Measurements from ENCODE around the gene DYSF. TPM values are rescaled to one million over a fixed set of nuclear protein-coding genes. Genes with fewer than 3 reads are reported as not detected.

DYSF gene
- polyA plus RNA-seq, 1 of the 3 experiments (the other 2 are of a cell fraction): 0.10 TPM

DNA sequence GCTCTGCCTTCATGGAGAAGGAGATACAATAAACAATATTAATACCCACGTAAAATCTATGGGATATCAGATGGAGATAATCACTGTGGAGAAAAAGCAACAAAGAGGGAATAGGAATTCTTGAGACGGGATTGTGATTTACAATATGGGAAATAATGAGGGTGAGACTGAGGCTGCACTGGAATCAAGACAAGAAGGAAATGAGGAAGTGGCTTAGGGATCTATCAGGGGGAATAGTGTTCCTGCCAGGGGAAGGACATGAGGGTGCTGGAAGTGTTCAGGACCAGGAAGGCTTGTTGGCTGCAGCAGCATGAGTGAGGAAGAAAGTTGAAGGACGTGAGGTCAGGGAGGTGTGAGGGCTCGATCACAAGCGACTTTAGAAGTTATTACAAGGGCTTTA is 182.4 kb downstream of the DYSF start:
- no peak for TF ChIP-seq EZH2phosphoT487 (IDR thresholded peaks at IDR 0.05; ENCODE audit: borderline replicate concordance, low read depth)
- no peaks in the 10 kb centered on the region for H3K79me2 ChIP-seq (ENCODE audit: insufficient read depth)
- no peak overlapping the region for H3K9ac ChIP-seq
- H3K4me2 ChIP-seq: no peak overlapping the region
- no peak overlapping the region for H3K4me3 ChIP-seq (ENCODE audit: low read depth in 2 of 2, low read length in 1 of 2)
- H3K36me3 ChIP-seq (replicated peaks in 1 of 2; ENCODE audit: control insufficient read depth in 1 of 2, insufficient read depth in 2 of 2, low read length in 1 of 2): no peaks in the 10 kb centered on the region
- H3K27me3 ChIP-seq (ENCODE audit: insufficient read depth): no peaks in the 10 kb centered on the region; the same call in 1 of the 2 replicates
- H3K27ac ChIP-seq (ENCODE audit: low read depth in 2 of 2, low read length in 1 of 2): no peak overlapping the region
- peaks cover 3% of the 10 kb centered on the region for H3F3A ChIP-seq (replicated peaks; ENCODE audit: insufficient read depth)
- 24% methylated on average over 5 of the region's 5 CpGs for WGBS (ENCODE audit: low lambda C conversion rate)
- no peak for DNase-seq
- H3K9me2 ChIP-seq: no peaks in the 10 kb centered on the region
- no peaks in the 10 kb centered on the region for H4K20me1 ChIP-seq (ENCODE audit: insufficient read depth)
- ChIA-PET POLR2A (no interaction called here), CTCF (no interaction called here)
- H3K4me1 ChIP-seq (ENCODE audit: control insufficient read depth in 1 of 2, insufficient read depth in 2 of 2, low read depth in 1 of 2, low read length in 1 of 2): no peaks in the 10 kb centered on the region
- no peak overlapping the region for H2AFZ ChIP-seq (ENCODE audit: low read depth)
- H3K9me3 ChIP-seq: no peaks in the 10 kb centered on the region

DNA sequence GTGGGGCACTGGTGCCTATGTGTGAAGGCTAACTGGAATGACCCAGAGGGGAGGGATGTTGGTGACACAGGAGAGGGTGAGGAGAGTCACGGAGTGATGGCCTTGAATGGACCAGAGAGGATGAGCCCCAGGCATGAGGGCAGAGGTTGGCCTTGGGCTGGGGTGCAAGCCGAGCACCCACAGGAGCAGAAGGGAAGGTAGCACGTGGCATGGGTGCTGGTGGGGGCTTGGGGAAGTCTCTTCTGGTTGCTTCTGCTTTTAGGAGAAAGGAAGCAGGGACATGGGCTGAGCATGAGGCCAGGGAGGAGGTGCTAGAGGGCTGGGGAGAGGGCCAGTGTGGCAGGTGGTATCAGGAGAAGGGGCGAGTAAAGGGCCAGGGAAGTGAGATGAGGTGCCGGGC is 183.8 kb downstream of the DYSF start:
- no peak for DNase-seq
- H3K27ac ChIP-seq (ENCODE audit: low read depth in 2 of 2, low read length in 1 of 2): no peak overlapping the region
- no peaks in the 10 kb centered on the region for H4K20me1 ChIP-seq (ENCODE audit: insufficient read depth)
- H3F3A ChIP-seq (replicated peaks; ENCODE audit: insufficient read depth): peaks cover 3% of the 10 kb centered on the region
- H3K9me3 ChIP-seq: no peaks in the 10 kb centered on the region
- no peaks in the 10 kb centered on the region for H3K36me3 ChIP-seq (replicated peaks in 1 of 2; ENCODE audit: control insufficient read depth in 1 of 2, insufficient read depth in 2 of 2, low read length in 1 of 2)
- 53% methylated on average over 4 of the region's 5 CpGs for WGBS (ENCODE audit: low lambda C conversion rate)
- H2AFZ ChIP-seq (ENCODE audit: low read depth): no peak overlapping the region
- no peak overlapping the region for H3K4me2 ChIP-seq
- H3K79me2 ChIP-seq (ENCODE audit: insufficient read depth): no peaks in the 10 kb centered on the region
- TF ChIP-seq, protein P1, sequence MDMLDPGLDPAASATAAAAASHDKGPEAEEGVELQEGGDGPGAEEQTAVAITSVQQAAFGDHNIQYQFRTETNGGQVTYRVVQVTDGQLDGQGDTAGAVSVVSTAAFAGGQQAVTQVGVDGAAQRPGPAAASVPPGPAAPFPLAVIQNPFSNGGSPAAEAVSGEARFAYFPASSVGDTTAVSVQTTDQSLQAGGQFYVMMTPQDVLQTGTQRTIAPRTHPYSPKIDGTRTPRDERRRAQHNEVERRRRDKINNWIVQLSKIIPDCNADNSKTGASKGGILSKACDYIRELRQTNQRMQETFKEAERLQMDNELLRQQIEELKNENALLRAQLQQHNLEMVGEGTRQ (IDR thresholded peaks at IDR 0.05; ENCODE audit: borderline replicate concordance, low read depth, low read length): no peak
- TF ChIP-seq CHD2 (IDR thresholded peaks at IDR 0.05; ENCODE audit: low read length, partially characterized antibody) (no peak), MEF2A (IDR thresholded peaks at IDR 0.05; ENCODE audit: borderline replicate concordance, low read depth) (no peak), GABPA (IDR thresholded peaks at IDR 0.05; ENCODE audit: low read depth) (no peak), JUND (IDR thresholded peaks at IDR 0.05) (no peak), EZH2phosphoT487 (IDR thresholded peaks at IDR 0.05; ENCODE audit: borderline replicate concordance, low read depth) (no peak), SMC3 (IDR thresholded peaks at IDR 0.05; ENCODE audit: low read depth, low read length) (no peak), RCOR1 (IDR thresholded peaks at IDR 0.05; ENCODE audit: low read length) (no peak), RXRA (IDR thresholded peaks at IDR 0.05; ENCODE audit: borderline replicate concordance, low read depth) (no peak), TAF1 (IDR thresholded peaks at IDR 0.05; ENCODE audit: borderline replicate concordance, low read depth, low read length) (no peak), NFIC (IDR thresholded peaks at IDR 0.05; ENCODE audit: borderline replicate concordance) (no peak), GATA2 (CRISPR knock-in tag; IDR thresholded peaks at IDR 0.05) (no peak), RAD21 (IDR thresholded peaks at IDR 0.05; ENCODE audit: low read length) (no peak), TCF12 (IDR thresholded peaks at IDR 0.05) (no peak)
- TF ChIP-seq, protein P2, sequence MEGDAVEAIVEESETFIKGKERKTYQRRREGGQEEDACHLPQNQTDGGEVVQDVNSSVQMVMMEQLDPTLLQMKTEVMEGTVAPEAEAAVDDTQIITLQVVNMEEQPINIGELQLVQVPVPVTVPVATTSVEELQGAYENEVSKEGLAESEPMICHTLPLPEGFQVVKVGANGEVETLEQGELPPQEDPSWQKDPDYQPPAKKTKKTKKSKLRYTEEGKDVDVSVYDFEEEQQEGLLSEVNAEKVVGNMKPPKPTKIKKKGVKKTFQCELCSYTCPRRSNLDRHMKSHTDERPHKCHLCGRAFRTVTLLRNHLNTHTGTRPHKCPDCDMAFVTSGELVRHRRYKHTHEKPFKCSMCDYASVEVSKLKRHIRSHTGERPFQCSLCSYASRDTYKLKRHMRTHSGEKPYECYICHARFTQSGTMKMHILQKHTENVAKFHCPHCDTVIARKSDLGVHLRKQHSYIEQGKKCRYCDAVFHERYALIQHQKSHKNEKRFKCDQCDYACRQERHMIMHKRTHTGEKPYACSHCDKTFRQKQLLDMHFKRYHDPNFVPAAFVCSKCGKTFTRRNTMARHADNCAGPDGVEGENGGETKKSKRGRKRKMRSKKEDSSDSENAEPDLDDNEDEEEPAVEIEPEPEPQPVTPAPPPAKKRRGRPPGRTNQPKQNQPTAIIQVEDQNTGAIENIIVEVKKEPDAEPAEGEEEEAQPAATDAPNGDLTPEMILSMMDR (IDR thresholded peaks at IDR 0.05): no peak
- TF ChIP-seq, protein P3, sequence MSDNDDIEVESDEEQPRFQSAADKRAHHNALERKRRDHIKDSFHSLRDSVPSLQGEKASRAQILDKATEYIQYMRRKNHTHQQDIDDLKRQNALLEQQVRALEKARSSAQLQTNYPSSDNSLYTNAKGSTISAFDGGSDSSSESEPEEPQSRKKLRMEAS (IDR thresholded peaks at IDR 0.05; ENCODE audit: low read depth): no peak
- TF ChIP-seq, protein P4, sequence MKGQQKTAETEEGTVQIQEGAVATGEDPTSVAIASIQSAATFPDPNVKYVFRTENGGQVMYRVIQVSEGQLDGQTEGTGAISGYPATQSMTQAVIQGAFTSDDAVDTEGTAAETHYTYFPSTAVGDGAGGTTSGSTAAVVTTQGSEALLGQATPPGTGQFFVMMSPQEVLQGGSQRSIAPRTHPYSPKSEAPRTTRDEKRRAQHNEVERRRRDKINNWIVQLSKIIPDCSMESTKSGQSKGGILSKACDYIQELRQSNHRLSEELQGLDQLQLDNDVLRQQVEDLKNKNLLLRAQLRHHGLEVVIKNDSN (IDR thresholded peaks at IDR 0.05; ENCODE audit: borderline replicate concordance, low read depth): no peak
- TF ChIP-seq, protein P5, sequence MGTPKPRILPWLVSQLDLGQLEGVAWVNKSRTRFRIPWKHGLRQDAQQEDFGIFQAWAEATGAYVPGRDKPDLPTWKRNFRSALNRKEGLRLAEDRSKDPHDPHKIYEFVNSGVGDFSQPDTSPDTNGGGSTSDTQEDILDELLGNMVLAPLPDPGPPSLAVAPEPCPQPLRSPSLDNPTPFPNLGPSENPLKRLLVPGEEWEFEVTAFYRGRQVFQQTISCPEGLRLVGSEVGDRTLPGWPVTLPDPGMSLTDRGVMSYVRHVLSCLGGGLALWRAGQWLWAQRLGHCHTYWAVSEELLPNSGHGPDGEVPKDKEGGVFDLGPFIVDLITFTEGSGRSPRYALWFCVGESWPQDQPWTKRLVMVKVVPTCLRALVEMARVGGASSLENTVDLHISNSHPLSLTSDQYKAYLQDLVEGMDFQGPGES (IDR thresholded peaks at IDR 0.05; ENCODE audit: low read depth, low read length): no peak
- H3K4me3 ChIP-seq (ENCODE audit: low read depth in 2 of 2, low read length in 1 of 2): no peak overlapping the region
- ChIA-PET CTCF (no interaction called here), POLR2A (no interaction called here)
- no peaks in the 10 kb centered on the region for H3K4me1 ChIP-seq (ENCODE audit: control insufficient read depth in 1 of 2, insufficient read depth in 2 of 2, low read depth in 1 of 2, low read length in 1 of 2)
- H3K9ac ChIP-seq: no peak overlapping the region
- H3K9me2 ChIP-seq: no peaks in the 10 kb centered on the region
- no peaks in the 10 kb centered on the region; the same call in 1 of the 2 replicates for H3K27me3 ChIP-seq (ENCODE audit: insufficient read depth)
